ENCODE results near the gene ECEL1. TPM values are rescaled to one million over a fixed set of nuclear protein-coding genes. Genes with fewer than 3 reads are reported as not detected.

ECEL1 gene
- total and polyA plus RNA-seq, 2 of the 4 experiments (the other 2 are of a cell fraction): not detected

DNA sequence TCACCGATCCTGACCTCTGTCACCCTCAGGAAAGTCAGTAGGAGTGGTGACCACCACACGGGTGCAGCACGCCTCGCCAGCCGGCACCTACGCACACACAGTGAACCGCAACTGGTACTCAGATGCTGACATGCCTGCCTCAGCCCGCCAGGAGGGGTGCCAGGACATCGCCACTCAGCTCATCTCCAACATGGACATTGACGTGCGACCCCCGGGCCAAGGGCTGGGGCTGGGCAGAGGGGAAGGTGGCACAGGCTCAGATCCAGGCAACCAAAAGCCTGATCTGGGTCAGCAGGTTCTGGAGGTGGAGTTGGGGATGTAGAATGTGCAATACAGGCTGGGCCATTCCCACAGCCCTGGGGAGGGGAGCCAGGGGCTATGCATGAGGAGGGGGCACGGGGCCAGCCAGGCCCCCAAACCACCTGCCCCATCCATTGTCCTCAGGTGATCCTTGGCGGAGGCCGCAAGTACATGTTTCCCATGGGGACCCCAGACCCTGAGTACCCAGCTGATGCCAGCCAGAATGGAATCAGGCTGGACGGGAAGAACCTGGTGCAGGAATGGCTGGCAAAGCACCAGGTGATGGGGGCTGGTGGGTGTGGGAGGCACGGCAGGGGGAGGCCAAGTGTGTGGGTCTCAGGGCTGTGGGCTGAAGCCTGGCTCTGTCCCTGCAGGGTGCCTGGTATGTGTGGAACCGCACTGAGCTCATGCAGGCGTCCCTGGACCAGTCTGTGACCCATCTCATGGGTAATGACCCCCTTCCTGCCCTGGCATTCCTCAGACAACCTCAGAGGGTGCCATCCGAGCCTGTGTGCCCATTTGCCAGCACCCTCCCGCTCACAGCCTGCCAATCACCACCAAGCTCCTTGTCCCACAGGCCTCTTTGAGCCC, 30.3 kb downstream of the ECEL1 start:
- in situ Hi-C loops (cut with MboI; ENCODE audit: low sequenced_read_pairs): no loop called here
- no peak overlapping the region for H3K23ac ChIP-seq (ENCODE audit: low read depth, low read length)
- ATAC-seq (ENCODE audit: low read depth) (no peak), DNase-seq (no peak)
- H2AFZ ChIP-seq (replicated peaks; ENCODE audit: low read length, poor library complexity): no peak overlapping the region
- H4K20me1 ChIP-seq (ENCODE audit: insufficient read depth, low read length): no peaks in the 10 kb centered on the region
- no peak overlapping the region for H3K4ac ChIP-seq (ENCODE audit: low read depth, low read length)
- BruUV-seq (replicated peaks): no TSS peak
- H3K4me2 ChIP-seq (ENCODE audit: low read depth, low read length): no peak overlapping the region
- no peak overlapping the region for H3K9ac ChIP-seq (ENCODE audit: low read depth, low read length)
- ChIA-PET CTCF (no interaction called here), POLR2A (ENCODE audit: unreplicated experiment) (no interaction called here)
- no peak overlapping the region for H3K18ac ChIP-seq (ENCODE audit: low read depth, low read length)
- intact Hi-C loops (cut with micrococcal nuclease): no loop called here
- WGBS, 2 experiments (ENCODE audit: extremely low coverage in 2 of 2, insufficient read length in 1 of 2): 54% methylated on average over 4 of the region's 21 CpGs; no CpG with 5 or more reads in 1 of the 2 experiments
- dilution Hi-C loops (cut with HindIII; ENCODE audit: low sequenced_read_pairs, unreplicated experiment): no loop called here
- H3K14ac ChIP-seq (replicated peaks; ENCODE audit: low read depth, low read length): no peak overlapping the region
- H3K4me3 ChIP-seq (ENCODE audit: insufficient read depth, low read depth, low read length): no peak overlapping the region
- H2BK5ac ChIP-seq (ENCODE audit: low read depth, low read length, poor library complexity, severe bottlenecking): no peak overlapping the region
- H2AK9ac ChIP-seq (replicated peaks; ENCODE audit: low read depth, low read length, poor library complexity): no peak overlapping the region
- peaks cover 22% of the 10 kb centered on the region; the same call in 1 of the 2 replicates for H3K27me3 ChIP-seq (ENCODE audit: control insufficient read depth, insufficient read depth, low read length)
- no peak overlapping the region for H2BK15ac ChIP-seq (ENCODE audit: low read depth, low read length)
- no peaks in the 10 kb centered on the region for H3K9me3 ChIP-seq (ENCODE audit: control insufficient read depth, insufficient read depth, low read length)
- H4K5ac ChIP-seq (ENCODE audit: low read depth, low read length): no peak overlapping the region
- H3K79me1 ChIP-seq (ENCODE audit: low read depth in 1 of 2, low read length in 2 of 2): no peaks in the 10 kb centered on the region
- H2BK20ac ChIP-seq (ENCODE audit: low read depth, low read length): no peak overlapping the region
- no peak overlapping the region for H2AK5ac ChIP-seq (ENCODE audit: low read depth, low read length)
- no peaks in the 10 kb centered on the region for H3K4me1 ChIP-seq (ENCODE audit: control insufficient read depth, insufficient read depth, low read length)
- no peak overlapping the region for H4K8ac ChIP-seq (ENCODE audit: low read depth in 2 of 2, low read length in 2 of 2)
- H3K56ac ChIP-seq (ENCODE audit: extremely low read depth, insufficient read depth, low read length): no peak overlapping the region
- H3K27ac ChIP-seq (ENCODE audit: insufficient read depth, low read length): no peak overlapping the region
- H4K91ac ChIP-seq (ENCODE audit: insufficient read depth, low read depth, low read length): no peak overlapping the region
- H2BK120ac ChIP-seq (ENCODE audit: low read depth, low read length): no peak overlapping the region
- H3K9me1 ChIP-seq (ENCODE audit: insufficient read depth, low read length): no peaks in the 10 kb centered on the region
- H3K36me3 ChIP-seq (ENCODE audit: control insufficient read depth, insufficient read depth, low read length): no peaks in the 10 kb centered on the region
- no peak for TF ChIP-seq RFX5 (IDR thresholded peaks at IDR 0.05; ENCODE audit: low read depth, low read length)
- no peak for TF ChIP-seq MXI1 (IDR thresholded peaks at IDR 0.05; ENCODE audit: borderline replicate concordance, low read depth, low read length)
- TF ChIP-seq BHLHE40 (IDR thresholded peaks at IDR 0.05; ENCODE audit: low read depth, low read length): no peak
- TF ChIP-seq MAZ (IDR thresholded peaks at IDR 0.05; ENCODE audit: borderline replicate concordance, low read depth, low read length): no peak
- TF ChIP-seq CHD1 (IDR thresholded peaks at IDR 0.05; ENCODE audit: low read depth, low read length): no peak
- TF ChIP-seq, protein P1, sequence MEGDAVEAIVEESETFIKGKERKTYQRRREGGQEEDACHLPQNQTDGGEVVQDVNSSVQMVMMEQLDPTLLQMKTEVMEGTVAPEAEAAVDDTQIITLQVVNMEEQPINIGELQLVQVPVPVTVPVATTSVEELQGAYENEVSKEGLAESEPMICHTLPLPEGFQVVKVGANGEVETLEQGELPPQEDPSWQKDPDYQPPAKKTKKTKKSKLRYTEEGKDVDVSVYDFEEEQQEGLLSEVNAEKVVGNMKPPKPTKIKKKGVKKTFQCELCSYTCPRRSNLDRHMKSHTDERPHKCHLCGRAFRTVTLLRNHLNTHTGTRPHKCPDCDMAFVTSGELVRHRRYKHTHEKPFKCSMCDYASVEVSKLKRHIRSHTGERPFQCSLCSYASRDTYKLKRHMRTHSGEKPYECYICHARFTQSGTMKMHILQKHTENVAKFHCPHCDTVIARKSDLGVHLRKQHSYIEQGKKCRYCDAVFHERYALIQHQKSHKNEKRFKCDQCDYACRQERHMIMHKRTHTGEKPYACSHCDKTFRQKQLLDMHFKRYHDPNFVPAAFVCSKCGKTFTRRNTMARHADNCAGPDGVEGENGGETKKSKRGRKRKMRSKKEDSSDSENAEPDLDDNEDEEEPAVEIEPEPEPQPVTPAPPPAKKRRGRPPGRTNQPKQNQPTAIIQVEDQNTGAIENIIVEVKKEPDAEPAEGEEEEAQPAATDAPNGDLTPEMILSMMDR (conservative IDR thresholded peaks at IDR 0.05; ENCODE audit: low read depth, low read length): no peak
- TF ChIP-seq MAFK (IDR thresholded peaks at IDR 0.05; ENCODE audit: low read depth, low read length): no peak
- TF ChIP-seq, protein P2, sequence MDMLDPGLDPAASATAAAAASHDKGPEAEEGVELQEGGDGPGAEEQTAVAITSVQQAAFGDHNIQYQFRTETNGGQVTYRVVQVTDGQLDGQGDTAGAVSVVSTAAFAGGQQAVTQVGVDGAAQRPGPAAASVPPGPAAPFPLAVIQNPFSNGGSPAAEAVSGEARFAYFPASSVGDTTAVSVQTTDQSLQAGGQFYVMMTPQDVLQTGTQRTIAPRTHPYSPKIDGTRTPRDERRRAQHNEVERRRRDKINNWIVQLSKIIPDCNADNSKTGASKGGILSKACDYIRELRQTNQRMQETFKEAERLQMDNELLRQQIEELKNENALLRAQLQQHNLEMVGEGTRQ (IDR thresholded peaks at IDR 0.05; ENCODE audit: low read depth, low read length): no peak
- no peak for TF ChIP-seq NFE2L2 (IDR thresholded peaks at IDR 0.05; ENCODE audit: low read depth, low read length)
- no peak for TF ChIP-seq RAD21 (IDR thresholded peaks at IDR 0.05; ENCODE audit: low read length)
- no peak for TF ChIP-seq POLR2A (IDR thresholded peaks at IDR 0.05; ENCODE audit: low read depth, low read length)
- TF ChIP-seq SMC3 (IDR thresholded peaks at IDR 0.05; ENCODE audit: low read depth, low read length): no peak
- TF ChIP-seq RCOR1 (IDR thresholded peaks at IDR 0.05; ENCODE audit: insufficient replicate concordance, low read length): no peak
- no peak for TF ChIP-seq FOS (IDR thresholded peaks at IDR 0.05; ENCODE audit: low read depth, low read length)
- no peak for TF ChIP-seq CEBPB (IDR thresholded peaks at IDR 0.05; ENCODE audit: low read depth, low read length)
